Karpas-422 (cell line): ENCODE measurements around the gene ALPK3. TPM values are rescaled to one million over a fixed set of nuclear protein-coding genes. Genes with fewer than 3 reads are reported as not detected.

Source experiments
- DNase-seq: peaks from one replicate; pipeline ENCODE4 v3.0.0-alpha.2; 2015
- H2AFZ ChIP-seq: fragments of 200-600 bp; sonication (generic); 2 replicates; pipeline ENCODE4 v1.6.1; 2014; ENCODE audit warnings: antibody characterized with exemption, low read length, mixed read lengths
- H3K27ac ChIP-seq: fragments of 200-600 bp; sonication (generic); 2 replicates; pipeline ENCODE4 v1.5.1; 2014; ENCODE audit warnings: mild to moderate bottlenecking, low read length, moderate library complexity
- H3K27me3 ChIP-seq: fragments of 200-600 bp; sonication (generic); 2 replicates; pipeline ENCODE4 v1.6.1; 2014; ENCODE audit warnings: low read length, mixed read lengths
- H3K36me3 ChIP-seq: fragments of 200-600 bp; sonication (generic); 2 replicates; pipeline ENCODE4 v1.6.1; 2014; ENCODE audit warnings: low read length, mixed read lengths; ENCODE audit not compliant: insufficient read depth
- H3K4me1 ChIP-seq: fragments of 200-600 bp; sonication (generic); 2 replicates; pipeline ENCODE4 v1.6.1; 2014; ENCODE audit warnings: mild to moderate bottlenecking, low read length, mixed read lengths
- H3K4me2 ChIP-seq: fragments of 200-600 bp; sonication (generic); 2 replicates; pipeline ENCODE4 v1.6.1; 2014; ENCODE audit warnings: low read length, low read depth, mild to moderate bottlenecking; ENCODE audit not compliant: poor library complexity, severe bottlenecking
- H3K4me3 ChIP-seq: fragments of 200-600 bp; sonication (generic); 2 replicates; pipeline ENCODE4 v1.5.1; 2014; ENCODE audit warnings: mild to moderate bottlenecking, antibody characterized with exemption, low read length, mixed read lengths
- H3K79me2 ChIP-seq: fragments of 200-600 bp; sonication (generic); 2 replicates; pipeline ENCODE4 v1.6.1; 2014; ENCODE audit warnings: mild to moderate bottlenecking, low read length, mixed read lengths
- H3K9ac ChIP-seq: fragments of 200-600 bp; sonication (generic); 2 replicates; pipeline ENCODE4 v1.6.0; 2014; ENCODE audit warnings: low read length
- H3K9me2 ChIP-seq: fragments of 200-600 bp; sonication (generic), shearing (Covaris generic); replicated peaks from 2 replicates; pipeline ENCODE4 v1.6.0; 2014; ENCODE audit warnings: mild to moderate bottlenecking, low read length, moderate library complexity; ENCODE audit not compliant: insufficient read depth
- H3K9me3 ChIP-seq: fragments of 300-700, 200-600 bp; sonication (generic); 2 replicates; pipeline ENCODE4 v1.6.1; 2014; ENCODE audit warnings: low read length, mixed read lengths
- H4K20me1 ChIP-seq: fragments of 200-600 bp; sonication (generic); 2 replicates; pipeline ENCODE4 v1.6.1; 2014; ENCODE audit warnings: mild to moderate bottlenecking, antibody characterized with exemption, low read length, low read depth; ENCODE audit not compliant: insufficient read depth
- total RNA-seq: library from RNA; depleted of rRNA; stranded (reverse); fragments of >200 nt; shearing (Covaris generic); gene quantifications from 2 replicates; pipeline ENCODE4 v1.2.3, GENCODE V29; 2014; ENCODE audit warnings: low replicate concordance

Gene ALPK3
- total RNA-seq, 1 experiment from 2014 or later = 0.07 TPM

DNA sequence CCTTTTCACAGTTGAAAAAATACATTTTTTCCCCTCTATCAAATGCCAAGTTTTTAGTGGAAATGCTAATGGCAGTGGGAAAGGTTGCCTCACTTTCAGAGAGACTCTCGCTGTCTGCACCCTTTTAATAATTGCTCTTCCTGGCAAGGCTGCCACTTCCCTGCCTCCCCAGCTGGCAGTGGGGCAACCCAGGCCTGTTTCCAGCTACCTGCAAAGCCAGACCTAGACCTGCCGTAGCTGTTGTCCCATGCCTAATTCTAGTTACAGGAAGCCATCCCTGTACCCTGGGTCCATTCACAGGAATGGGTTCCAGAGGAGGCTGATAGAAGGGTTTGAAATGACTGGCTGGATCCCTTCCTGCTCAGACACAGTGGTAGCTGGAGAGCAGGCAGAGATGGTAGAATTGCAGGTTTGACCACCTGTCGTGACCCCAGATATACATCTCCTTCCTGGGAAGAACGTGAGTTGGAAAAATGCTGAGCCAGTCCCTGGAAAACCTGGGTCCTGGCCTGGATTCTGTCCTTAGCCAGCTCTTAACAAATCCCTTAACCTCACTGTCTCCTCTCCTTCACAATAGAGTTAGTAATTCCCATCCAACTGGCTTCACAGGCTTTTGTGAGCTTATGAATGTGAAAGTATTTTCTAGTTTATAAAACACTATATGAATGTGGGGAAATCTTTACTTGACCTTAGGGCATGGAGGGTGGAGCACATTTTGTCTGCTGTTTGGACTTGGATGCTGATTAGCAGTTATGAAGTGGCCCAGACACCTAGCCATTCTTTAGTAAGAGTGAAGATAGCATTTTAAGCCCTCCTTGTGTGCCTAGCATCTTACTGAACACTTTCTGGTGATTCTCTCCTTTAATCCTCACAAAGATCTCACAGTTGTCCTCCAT lies 12.9 kb upstream of the ALPK3 start:
- no peak for DNase-seq
- Histone ChIP-seq H3K36me3 (peaks cover 25% of the 10 kb centered on the region), H3K27me3 (no peaks in the 10 kb centered on the region), H2AFZ (no peak overlapping the region), H3K9me3 (no peaks in the 10 kb centered on the region), H3K27ac (no peak overlapping the region), H3K9me2 (no peaks in the 10 kb centered on the region), H3K79me2 (no peaks in the 10 kb centered on the region), H3K4me1 (no peaks in the 10 kb centered on the region), H3K9ac (no peak overlapping the region), H3K4me2 (no peak overlapping the region), H4K20me1 (peaks cover 3% of the 10 kb centered on the region; the same call in 1 of the 2 replicates), H3K4me3 (no peak overlapping the region)

DNA sequence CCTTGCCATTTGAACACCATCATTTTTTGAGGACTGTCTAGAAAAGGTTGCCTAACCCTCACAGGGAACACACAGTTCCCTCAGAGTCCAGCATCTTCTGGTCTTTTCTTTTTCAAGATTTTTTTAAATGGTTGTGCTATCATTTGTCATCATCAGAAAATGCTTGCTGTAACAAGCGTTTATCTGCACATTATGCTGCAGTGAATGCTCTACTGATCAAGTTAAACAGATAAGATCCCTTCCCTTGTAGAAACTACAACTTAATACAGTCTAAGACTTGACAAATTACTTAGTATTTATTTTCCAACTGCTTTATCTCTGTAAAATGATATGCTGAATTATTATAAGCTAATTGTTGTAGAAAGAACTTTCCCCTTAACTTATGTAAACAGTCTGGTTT lies 11.9 kb upstream of the ALPK3 start:
- H3K4me1 ChIP-seq = no peaks in the 10 kb centered on the region
- no peak overlapping the region for H2AFZ ChIP-seq
- no peak overlapping the region for H3K9ac ChIP-seq
- peaks cover 3% of the 10 kb centered on the region; the same call in 1 of the 2 replicates for H4K20me1 ChIP-seq
- no peaks in the 10 kb centered on the region for H3K9me3 ChIP-seq
- H3K4me2 ChIP-seq = no peak overlapping the region
- no peak overlapping the region for H3K27ac ChIP-seq
- no peaks in the 10 kb centered on the region for H3K79me2 ChIP-seq
- peaks cover 21% of the 10 kb centered on the region for H3K36me3 ChIP-seq
- H3K4me3 ChIP-seq = no peak overlapping the region
- no peaks in the 10 kb centered on the region for H3K27me3 ChIP-seq
- H3K9me2 ChIP-seq = no peaks in the 10 kb centered on the region
- DNase-seq = no peak

DNA sequence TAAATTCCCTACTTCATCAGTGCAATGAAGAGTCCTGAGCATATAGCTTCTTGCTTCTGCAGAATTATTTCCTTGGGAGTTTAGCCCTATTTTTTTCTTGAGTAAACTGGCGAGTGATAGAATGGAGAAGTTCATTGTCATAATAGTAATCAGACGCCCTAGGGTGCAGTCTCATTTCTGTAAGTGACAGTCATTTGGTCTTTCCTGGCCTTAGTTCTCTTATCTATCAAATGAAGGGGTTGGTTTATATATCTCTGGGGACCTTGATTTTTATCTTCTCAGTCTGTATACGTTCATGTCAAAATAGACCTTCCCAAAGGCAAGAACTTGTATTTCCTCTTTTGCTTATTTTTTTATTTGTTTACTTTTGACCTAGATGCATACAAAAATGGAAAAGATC lies 9.9 kb upstream of the ALPK3 start:
- no peak overlapping the region for H3K27ac ChIP-seq
- peaks cover 3% of the 10 kb centered on the region; the same call in 1 of the 2 replicates for H4K20me1 ChIP-seq
- no peaks in the 10 kb centered on the region for H3K79me2 ChIP-seq
- no peaks in the 10 kb centered on the region for H3K9me3 ChIP-seq
- no peaks in the 10 kb centered on the region for H3K27me3 ChIP-seq
- no peaks in the 10 kb centered on the region for H3K9me2 ChIP-seq
- H3K4me3 ChIP-seq = no peak overlapping the region
- no peak overlapping the region for H2AFZ ChIP-seq
- no peaks in the 10 kb centered on the region for H3K4me1 ChIP-seq
- no peak overlapping the region for H3K4me2 ChIP-seq
- no peak overlapping the region for H3K9ac ChIP-seq
- H3K36me3 ChIP-seq = peaks cover 12% of the 10 kb centered on the region
- DNase-seq = no peak

DNA sequence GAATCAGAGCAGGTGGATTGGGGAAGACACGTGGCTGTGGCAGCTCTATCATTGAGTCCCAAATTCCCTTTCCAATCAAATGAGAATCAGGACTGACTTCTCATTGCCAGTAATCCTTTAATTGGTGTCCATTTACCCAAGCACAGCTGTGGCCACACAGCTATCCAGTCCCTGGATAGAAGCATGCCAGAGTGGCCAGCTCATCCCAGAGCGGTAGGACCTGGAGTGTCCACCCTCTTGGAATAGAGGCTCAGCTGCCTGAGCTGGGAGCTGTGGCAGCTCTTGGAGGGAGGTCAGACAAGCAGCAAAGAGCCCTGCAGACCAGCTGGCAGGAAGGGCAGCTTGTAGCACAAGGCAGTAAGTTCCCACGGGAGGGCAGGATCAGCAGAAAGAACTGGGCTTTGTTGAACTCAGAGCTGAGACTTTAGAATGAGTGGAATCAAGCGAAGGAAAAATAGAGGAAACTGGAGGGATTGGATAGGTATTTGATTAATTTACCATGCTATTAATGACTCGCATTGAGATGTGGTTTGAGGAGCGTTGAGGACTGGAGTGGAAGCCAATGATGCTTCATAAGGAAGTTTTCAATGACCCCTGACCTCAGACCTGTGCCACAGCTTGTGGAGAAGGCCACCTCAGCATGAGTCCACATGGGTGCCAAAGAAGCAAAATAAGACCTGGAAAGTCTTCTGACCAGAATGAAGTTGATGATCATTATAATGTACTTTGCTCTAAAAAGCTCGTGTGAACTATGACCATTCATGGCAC lies 6.9 kb upstream of the ALPK3 start:
- Histone ChIP-seq H3K4me2 (no peak overlapping the region), H4K20me1 (no peaks in the 10 kb centered on the region), H3K4me3 (no peak overlapping the region), H3K36me3 (no peaks in the 10 kb centered on the region), H3K9me2 (no peaks in the 10 kb centered on the region), H3K27ac (no peak overlapping the region), H3K9me3 (no peaks in the 10 kb centered on the region), H3K79me2 (no peaks in the 10 kb centered on the region), H3K4me1 (no peaks in the 10 kb centered on the region), H3K9ac (no peak overlapping the region), H3K27me3 (no peaks in the 10 kb centered on the region), H2AFZ (no peak overlapping the region)
- no peak for DNase-seq

DNA sequence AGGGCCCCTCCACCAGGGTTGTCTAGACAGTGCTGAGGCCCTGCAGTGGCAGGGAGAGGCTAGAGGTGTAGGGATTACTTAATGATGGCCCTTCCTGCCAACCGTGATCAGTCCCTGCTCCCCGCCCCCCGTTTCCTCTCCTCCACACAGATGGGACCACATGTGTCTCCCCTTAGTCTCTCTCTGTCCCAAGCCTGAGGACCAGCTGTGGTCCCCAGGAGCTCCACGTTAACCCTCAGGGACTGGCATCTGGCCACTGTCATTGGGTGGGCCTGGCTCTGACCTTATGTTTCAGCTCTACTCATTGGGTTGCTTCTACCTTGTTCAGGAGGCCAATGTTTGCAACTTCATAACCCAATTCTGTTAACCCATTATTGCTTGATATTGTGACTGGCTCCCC lies 6.0 kb upstream of the ALPK3 start:
- Histone ChIP-seq H4K20me1 (no peaks in the 10 kb centered on the region), H3K79me2 (no peaks in the 10 kb centered on the region), H3K27ac (no peak overlapping the region), H3K4me3 (no peak overlapping the region), H3K9me3 (no peaks in the 10 kb centered on the region), H3K4me2 (no peak overlapping the region), H3K9ac (no peak overlapping the region), H2AFZ (no peak overlapping the region), H3K9me2 (no peaks in the 10 kb centered on the region), H3K4me1 (no peaks in the 10 kb centered on the region), H3K27me3 (no peaks in the 10 kb centered on the region), H3K36me3 (no peaks in the 10 kb centered on the region)
- DNase-seq = no peak

DNA sequence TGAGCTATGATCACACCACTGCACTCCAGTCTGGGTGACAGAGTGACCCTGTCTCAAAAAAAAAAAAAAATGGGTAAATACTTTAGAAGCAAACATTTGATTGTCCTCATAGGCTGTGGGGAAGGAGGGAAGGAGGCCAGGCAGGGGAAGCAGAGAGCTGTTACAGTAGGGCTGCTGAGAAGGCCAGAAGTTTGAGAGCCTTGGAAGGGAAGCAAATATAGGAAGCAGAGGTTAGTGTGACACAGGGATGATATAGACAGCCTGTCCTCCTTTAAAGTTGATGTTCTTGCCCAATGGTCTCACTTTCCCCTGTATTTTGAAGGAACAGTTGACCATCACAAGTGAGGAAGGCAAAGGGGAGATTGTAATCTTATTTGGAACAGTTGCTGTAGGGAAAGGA lies 5.3 kb upstream of the ALPK3 start:
- Histone ChIP-seq H3K36me3 (no peaks in the 10 kb centered on the region), H3K9ac (no peak overlapping the region), H3K4me1 (no peaks in the 10 kb centered on the region), H3K27ac (no peak overlapping the region), H3K4me2 (no peak overlapping the region), H3K4me3 (no peak overlapping the region), H3K9me2 (no peaks in the 10 kb centered on the region), H2AFZ (no peak overlapping the region), H3K27me3 (no peaks in the 10 kb centered on the region), H3K9me3 (no peaks in the 10 kb centered on the region), H4K20me1 (no peaks in the 10 kb centered on the region), H3K79me2 (no peaks in the 10 kb centered on the region)
- no peak for DNase-seq

DNA sequence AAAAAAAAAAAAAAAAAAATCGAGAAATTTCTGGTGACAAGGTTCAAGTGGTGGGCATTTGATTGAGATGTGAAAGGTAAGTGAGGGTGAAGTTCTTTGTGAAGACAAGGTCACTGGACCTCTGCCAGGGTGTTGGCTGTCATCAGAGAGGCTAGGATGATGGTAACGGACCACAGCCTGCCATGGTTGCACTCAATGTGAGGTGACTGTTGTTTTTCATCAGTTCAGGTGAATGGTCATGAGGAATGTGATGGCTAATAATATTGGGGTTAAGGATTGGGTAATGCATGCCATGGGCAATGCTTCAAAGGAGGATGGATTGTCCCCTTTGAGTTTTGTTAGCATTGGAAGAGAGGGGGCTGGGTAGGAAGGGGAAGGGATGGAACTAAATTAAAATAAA lies 4.3 kb upstream of the ALPK3 start:
- Histone ChIP-seq H3K36me3 (no peaks in the 10 kb centered on the region), H3K4me3 (no peak overlapping the region), H3K27ac (no peak overlapping the region), H3K79me2 (no peaks in the 10 kb centered on the region), H3K4me2 (no peak overlapping the region), H4K20me1 (no peaks in the 10 kb centered on the region), H3K27me3 (no peaks in the 10 kb centered on the region), H3K4me1 (no peaks in the 10 kb centered on the region), H3K9ac (no peak overlapping the region), H2AFZ (no peak overlapping the region), H3K9me2 (no peaks in the 10 kb centered on the region), H3K9me3 (no peaks in the 10 kb centered on the region)
- DNase-seq = no peak

DNA sequence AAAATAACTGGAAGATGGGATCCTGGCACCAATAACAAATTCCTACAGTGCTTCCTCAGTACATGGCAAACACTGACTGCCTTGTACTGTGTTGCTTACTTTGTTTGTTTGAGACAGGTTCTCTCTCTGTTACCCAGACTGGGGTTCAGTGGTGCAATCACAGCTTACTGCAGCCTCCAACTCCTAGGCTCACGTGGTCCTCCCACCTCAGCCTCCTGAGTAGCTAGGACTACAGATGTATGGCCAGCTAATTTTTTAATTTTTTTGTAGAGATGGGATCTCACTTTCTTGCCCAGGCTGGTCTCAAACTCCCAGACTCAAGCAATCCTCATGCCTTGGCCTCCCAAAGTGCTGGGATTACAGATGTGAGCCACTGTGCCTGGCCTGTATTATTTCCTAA lies 3.7 kb upstream of the ALPK3 start:
- no peaks in the 10 kb centered on the region for H3K79me2 ChIP-seq
- DNase-seq = no peak
- H3K9ac ChIP-seq = no peak overlapping the region
- H3K9me3 ChIP-seq = no peaks in the 10 kb centered on the region
- H3K9me2 ChIP-seq = no peaks in the 10 kb centered on the region
- H3K4me3 ChIP-seq = no peak overlapping the region
- no peak overlapping the region for H3K27ac ChIP-seq
- no peaks in the 10 kb centered on the region for H3K27me3 ChIP-seq
- H3K4me2 ChIP-seq = no peak overlapping the region
- H3K36me3 ChIP-seq = no peaks in the 10 kb centered on the region
- no peaks in the 10 kb centered on the region for H3K4me1 ChIP-seq
- no peak overlapping the region for H2AFZ ChIP-seq
- H4K20me1 ChIP-seq = no peaks in the 10 kb centered on the region
